Sigmoid colon (tissue), 4 donors: ENCODE data around the gene OSCP1.

Experiments used
- POLR2A ChIP-seq, 2 donors: fragments of 450-650 bp; IDR thresholded peaks; one replicate each; pipeline ENCODE4 v1.6.1; 2016; ENCODE audit warnings: antibody characterized with exemption in 2 of 2, mild to moderate bottlenecking in 2 of 2, moderate library complexity in 2 of 2
- POLR2AphosphoS5 ChIP-seq, 4 donors: sonication (generic); formaldehyde crosslinking; IDR thresholded peaks; one replicate each; pipeline ENCODE4 v1.6.1; 2017; ENCODE audit warnings: antibody characterized with exemption in 4 of 4
- TF ChIP-seq, protein P1 (sequence below), 4 experiments: fragments of 450-650 bp in 3 of 4; fragments of 200-600 bp in 1 of 4; IDR thresholded peaks; one replicate each; pipeline ENCODE4 v1.5.1; 2016 to 2019; ENCODE audit warnings: antibody characterized with exemption in 4 of 4, mild to moderate bottlenecking in 3 of 4, moderate library complexity in 2 of 4

DNA sequence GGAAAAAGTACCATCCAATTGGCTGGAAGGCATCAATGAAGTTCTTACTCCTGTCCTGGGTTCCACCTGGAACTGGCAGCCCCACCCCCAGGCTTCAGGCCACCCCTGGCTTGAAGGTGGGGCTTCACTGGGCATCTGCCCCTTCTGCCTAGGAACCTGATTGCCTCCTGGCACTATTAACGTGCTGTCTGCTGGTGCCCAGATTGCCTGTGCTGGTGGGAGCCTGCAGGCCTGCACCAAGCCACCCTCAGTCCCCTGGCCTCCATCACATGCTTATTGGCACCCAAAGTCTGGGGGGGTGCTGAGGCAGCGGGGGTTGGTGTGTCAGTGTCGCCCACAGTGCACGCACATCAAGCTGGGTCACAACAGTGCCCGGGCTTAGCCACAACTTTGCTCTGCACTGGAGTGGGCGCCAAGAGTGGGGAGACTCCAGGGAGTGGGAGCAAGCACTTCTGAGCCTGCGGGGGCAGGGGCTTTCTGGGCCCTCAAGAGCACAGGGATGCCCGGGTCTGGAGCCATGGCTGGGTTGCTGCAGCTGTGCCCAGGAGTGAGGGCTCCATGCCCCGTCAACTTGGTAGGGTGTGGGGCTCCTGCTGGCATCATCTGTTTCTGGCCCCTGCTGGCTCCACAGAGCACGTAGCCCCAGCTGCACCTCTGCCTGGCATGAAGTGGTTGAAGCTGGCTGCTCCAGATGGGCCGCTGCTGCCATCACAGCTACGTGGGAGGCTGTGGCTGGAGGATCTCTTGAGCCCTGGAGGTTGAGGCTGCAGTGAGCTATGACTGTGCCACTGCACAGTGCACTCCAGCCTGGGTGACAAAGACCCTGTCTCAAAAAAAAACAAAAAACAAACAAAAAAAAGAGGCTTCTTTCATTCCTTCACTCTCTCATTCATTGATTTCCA, 48.4 kb downstream of the OSCP1 start:
- TF ChIP-seq POLR2A (IDR thresholded peaks at IDR 0.05), result no peak
- TF ChIP-seq POLR2AphosphoS5 (IDR thresholded peaks at IDR 0.05), result no peak
- TF ChIP-seq, protein P1, sequence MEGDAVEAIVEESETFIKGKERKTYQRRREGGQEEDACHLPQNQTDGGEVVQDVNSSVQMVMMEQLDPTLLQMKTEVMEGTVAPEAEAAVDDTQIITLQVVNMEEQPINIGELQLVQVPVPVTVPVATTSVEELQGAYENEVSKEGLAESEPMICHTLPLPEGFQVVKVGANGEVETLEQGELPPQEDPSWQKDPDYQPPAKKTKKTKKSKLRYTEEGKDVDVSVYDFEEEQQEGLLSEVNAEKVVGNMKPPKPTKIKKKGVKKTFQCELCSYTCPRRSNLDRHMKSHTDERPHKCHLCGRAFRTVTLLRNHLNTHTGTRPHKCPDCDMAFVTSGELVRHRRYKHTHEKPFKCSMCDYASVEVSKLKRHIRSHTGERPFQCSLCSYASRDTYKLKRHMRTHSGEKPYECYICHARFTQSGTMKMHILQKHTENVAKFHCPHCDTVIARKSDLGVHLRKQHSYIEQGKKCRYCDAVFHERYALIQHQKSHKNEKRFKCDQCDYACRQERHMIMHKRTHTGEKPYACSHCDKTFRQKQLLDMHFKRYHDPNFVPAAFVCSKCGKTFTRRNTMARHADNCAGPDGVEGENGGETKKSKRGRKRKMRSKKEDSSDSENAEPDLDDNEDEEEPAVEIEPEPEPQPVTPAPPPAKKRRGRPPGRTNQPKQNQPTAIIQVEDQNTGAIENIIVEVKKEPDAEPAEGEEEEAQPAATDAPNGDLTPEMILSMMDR (IDR thresholded peaks at IDR 0.05), result no peak
